ENCODE data around the gene TMEM184B. TPM values are rescaled to one million over a fixed set of nuclear protein-coding genes. Genes with fewer than 3 reads are reported as not detected.

The TMEM184B gene
- total RNA-seq, 1 experiment from 2014 or later: 54.2 TPM

GRCh38 chr22:38244106-38244505 lies 28.7 kb downstream of the TMEM184B start:
- H3K27me3 ChIP-seq (ENCODE audit: control insufficient read depth, insufficient read depth, low read length): no peaks in the 10 kb centered on the region
- no peak for TF ChIP-seq CTCF (IDR thresholded peaks at IDR 0.05)
- TF ChIP-seq SIN3A (IDR thresholded peaks at IDR 0.05; ENCODE audit: borderline replicate concordance, insufficient read depth, low read depth, low read length): no peak
- TF ChIP-seq POLR2AphosphoS5 (IDR thresholded peaks at IDR 0.05; ENCODE audit: low read depth, low read length): no peak
- no peak for TF ChIP-seq REST (IDR thresholded peaks at IDR 0.05; ENCODE audit: insufficient read depth in 1 of 2, low read depth in 2 of 2, low read length in 1 of 2)
- TF ChIP-seq TCF7L2 (IDR thresholded peaks at IDR 0.05; ENCODE audit: low read depth, low read length): no peak
- intact Hi-C loops (cut with micrococcal nuclease; ENCODE audit: unreplicated experiment): no loop called here
- ChIA-PET CTCF (no interaction called here), POLR2A (no interaction called here)
- BruUV-seq (replicated peaks): no TSS peak
- no peak overlapping the region for H3K4me3 ChIP-seq (ENCODE audit: low read depth in 2 of 2, low read length in 2 of 2)
- no peak overlapping the region for H3K27ac ChIP-seq (ENCODE audit: low read length)
- ATAC-seq (no peak), DNase-seq (ENCODE audit: low read depth, low spot score) (no peak)
- no peaks in the 10 kb centered on the region for H3K9me3 ChIP-seq (ENCODE audit: control insufficient read depth, insufficient read depth, low read depth, low read length)
- H3K36me3 ChIP-seq (ENCODE audit: control insufficient read depth, insufficient read depth, low read length): no peaks in the 10 kb centered on the region
- peaks cover 7% of the 10 kb centered on the region; the same call in 1 of the 2 replicates for H3K4me1 ChIP-seq (ENCODE audit: control insufficient read depth, insufficient read depth, low read length)
- in situ Hi-C loops (cut with HindIII; ENCODE audit: low pct_unique_long_range_greater_than_20kb, low sequenced_read_pairs): no loop called here

GRCh38 chr22:38243007-38243765 lies 29.6 kb downstream of the TMEM184B start:
- H3K4me3 ChIP-seq (ENCODE audit: low read depth in 2 of 2, low read length in 2 of 2): no peak overlapping the region
- no peak overlapping the region for H3K27ac ChIP-seq (ENCODE audit: low read length)
- TF ChIP-seq POLR2AphosphoS5 (IDR thresholded peaks at IDR 0.05; ENCODE audit: low read depth, low read length) (no peak), SIN3A (IDR thresholded peaks at IDR 0.05; ENCODE audit: borderline replicate concordance, insufficient read depth, low read depth, low read length) (no peak), CTCF (IDR thresholded peaks at IDR 0.05) (no peak), TCF7L2 (IDR thresholded peaks at IDR 0.05; ENCODE audit: low read depth, low read length) (no peak), REST (IDR thresholded peaks at IDR 0.05; ENCODE audit: insufficient read depth in 1 of 2, low read depth in 2 of 2, low read length in 1 of 2) (no peak)
- ATAC-seq (no peak), DNase-seq (ENCODE audit: low read depth, low spot score) (no peak)
- H3K4me1 ChIP-seq (ENCODE audit: control insufficient read depth, insufficient read depth, low read length): peaks cover 7% of the 10 kb centered on the region; the same call in 1 of the 2 replicates
- no peaks in the 10 kb centered on the region for H3K36me3 ChIP-seq (ENCODE audit: control insufficient read depth, insufficient read depth, low read length)
- H3K9me3 ChIP-seq (ENCODE audit: control insufficient read depth, insufficient read depth, low read depth, low read length): no peaks in the 10 kb centered on the region
- POLR2A ChIA-PET: interaction anchor here (0.6 kb wide), 1 partner anchor 98 kb away, joined by 4 read pairs; no protein-coding TSS in a partner anchor
- intact Hi-C loops (cut with micrococcal nuclease; ENCODE audit: unreplicated experiment): no loop called here
- in situ Hi-C loops (cut with HindIII; ENCODE audit: low pct_unique_long_range_greater_than_20kb, low sequenced_read_pairs): no loop called here
- no TSS peak for BruUV-seq (replicated peaks)
- no peaks in the 10 kb centered on the region for H3K27me3 ChIP-seq (ENCODE audit: control insufficient read depth, insufficient read depth, low read length)
- CTCF ChIA-PET: interaction anchor here (0.5 kb wide), 1 partner anchor 264 kb away, joined by 4 read pairs; no protein-coding TSS in a partner anchor

All from Panc1 (cell line).